ENCODE data around the gene SLC52A3.

Gene SLC52A3

DNA sequence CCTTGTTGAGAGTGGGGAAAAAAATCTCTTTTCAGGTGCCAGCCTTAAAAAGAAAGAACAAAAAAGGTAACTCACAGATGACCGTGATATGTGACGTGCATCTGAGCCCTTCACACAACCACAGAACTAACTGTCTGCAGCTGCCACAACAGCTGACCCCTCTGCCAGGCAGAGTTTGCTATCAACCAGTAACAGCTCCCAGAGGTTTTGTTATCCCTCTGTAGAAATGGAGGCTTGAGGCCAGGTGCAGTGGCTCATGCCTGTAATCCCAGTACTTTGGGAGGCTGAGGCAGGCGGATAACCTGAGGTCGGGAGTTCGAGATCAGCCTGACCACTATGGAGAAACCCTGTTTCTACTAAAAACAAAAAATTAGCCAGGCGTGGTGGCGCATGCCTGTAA is 42.8 kb downstream of the SLC52A3 start:
- TF ChIP-seq TAF1 (IDR thresholded peaks at IDR 0.05; ENCODE audit: borderline replicate concordance, insufficient read depth, low read length) (no peak), POLR2AphosphoS5 (IDR thresholded peaks at IDR 0.05; ENCODE audit: low read depth, low read length) (no peak), SIN3A (IDR thresholded peaks at IDR 0.05; ENCODE audit: borderline replicate concordance, insufficient read depth, low read length) (no peak), FOXP2 (optimal IDR thresholded peaks at IDR 0.05; ENCODE audit: borderline replicate concordance, extremely low read depth, extremely low read length, insufficient read depth) (no peak)
- TF ChIP-seq, protein P1, sequence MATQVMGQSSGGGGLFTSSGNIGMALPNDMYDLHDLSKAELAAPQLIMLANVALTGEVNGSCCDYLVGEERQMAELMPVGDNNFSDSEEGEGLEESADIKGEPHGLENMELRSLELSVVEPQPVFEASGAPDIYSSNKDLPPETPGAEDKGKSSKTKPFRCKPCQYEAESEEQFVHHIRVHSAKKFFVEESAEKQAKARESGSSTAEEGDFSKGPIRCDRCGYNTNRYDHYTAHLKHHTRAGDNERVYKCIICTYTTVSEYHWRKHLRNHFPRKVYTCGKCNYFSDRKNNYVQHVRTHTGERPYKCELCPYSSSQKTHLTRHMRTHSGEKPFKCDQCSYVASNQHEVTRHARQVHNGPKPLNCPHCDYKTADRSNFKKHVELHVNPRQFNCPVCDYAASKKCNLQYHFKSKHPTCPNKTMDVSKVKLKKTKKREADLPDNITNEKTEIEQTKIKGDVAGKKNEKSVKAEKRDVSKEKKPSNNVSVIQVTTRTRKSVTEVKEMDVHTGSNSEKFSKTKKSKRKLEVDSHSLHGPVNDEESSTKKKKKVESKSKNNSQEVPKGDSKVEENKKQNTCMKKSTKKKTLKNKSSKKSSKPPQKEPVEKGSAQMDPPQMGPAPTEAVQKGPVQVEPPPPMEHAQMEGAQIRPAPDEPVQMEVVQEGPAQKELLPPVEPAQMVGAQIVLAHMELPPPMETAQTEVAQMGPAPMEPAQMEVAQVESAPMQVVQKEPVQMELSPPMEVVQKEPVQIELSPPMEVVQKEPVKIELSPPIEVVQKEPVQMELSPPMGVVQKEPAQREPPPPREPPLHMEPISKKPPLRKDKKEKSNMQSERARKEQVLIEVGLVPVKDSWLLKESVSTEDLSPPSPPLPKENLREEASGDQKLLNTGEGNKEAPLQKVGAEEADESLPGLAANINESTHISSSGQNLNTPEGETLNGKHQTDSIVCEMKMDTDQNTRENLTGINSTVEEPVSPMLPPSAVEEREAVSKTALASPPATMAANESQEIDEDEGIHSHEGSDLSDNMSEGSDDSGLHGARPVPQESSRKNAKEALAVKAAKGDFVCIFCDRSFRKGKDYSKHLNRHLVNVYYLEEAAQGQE (IDR thresholded peaks at IDR 0.05; ENCODE audit: insufficient read depth in 1 of 2, low read depth in 2 of 2, low read length in 2 of 2), result no peak

DNA sequence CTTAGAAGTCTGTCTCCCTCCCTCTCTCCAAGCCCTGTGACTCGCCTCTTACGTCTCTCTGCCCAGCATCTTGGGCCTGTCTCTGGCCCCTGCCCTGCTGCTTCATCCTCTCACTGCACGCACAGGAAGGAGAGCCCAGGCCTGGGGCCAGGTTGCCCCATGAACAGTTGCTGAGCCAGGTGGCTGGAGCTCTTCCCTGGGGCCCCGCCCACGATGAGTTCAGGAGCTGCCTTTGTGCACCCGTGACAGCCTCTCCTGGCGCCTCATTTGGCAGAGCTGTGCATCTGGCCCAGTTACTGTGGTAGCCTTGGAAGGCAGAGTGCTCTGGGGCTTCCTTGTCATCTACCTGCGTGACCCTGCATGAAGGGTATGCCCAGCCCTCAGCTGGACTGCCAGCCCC is 44.5 kb downstream of the SLC52A3 start:
- TF ChIP-seq, protein P1 (IDR thresholded peaks at IDR 0.05; ENCODE audit: insufficient read depth in 1 of 2, low read depth in 2 of 2, low read length in 2 of 2), result no peak
- no peak for TF ChIP-seq FOXP2 (optimal IDR thresholded peaks at IDR 0.05; ENCODE audit: borderline replicate concordance, extremely low read depth, extremely low read length, insufficient read depth)
- no peak for TF ChIP-seq POLR2AphosphoS5 (IDR thresholded peaks at IDR 0.05; ENCODE audit: low read depth, low read length)
- TF ChIP-seq SIN3A (IDR thresholded peaks at IDR 0.05; ENCODE audit: borderline replicate concordance, insufficient read depth, low read length), result no peak
- no peak for TF ChIP-seq TAF1 (IDR thresholded peaks at IDR 0.05; ENCODE audit: borderline replicate concordance, insufficient read depth, low read length)

DNA sequence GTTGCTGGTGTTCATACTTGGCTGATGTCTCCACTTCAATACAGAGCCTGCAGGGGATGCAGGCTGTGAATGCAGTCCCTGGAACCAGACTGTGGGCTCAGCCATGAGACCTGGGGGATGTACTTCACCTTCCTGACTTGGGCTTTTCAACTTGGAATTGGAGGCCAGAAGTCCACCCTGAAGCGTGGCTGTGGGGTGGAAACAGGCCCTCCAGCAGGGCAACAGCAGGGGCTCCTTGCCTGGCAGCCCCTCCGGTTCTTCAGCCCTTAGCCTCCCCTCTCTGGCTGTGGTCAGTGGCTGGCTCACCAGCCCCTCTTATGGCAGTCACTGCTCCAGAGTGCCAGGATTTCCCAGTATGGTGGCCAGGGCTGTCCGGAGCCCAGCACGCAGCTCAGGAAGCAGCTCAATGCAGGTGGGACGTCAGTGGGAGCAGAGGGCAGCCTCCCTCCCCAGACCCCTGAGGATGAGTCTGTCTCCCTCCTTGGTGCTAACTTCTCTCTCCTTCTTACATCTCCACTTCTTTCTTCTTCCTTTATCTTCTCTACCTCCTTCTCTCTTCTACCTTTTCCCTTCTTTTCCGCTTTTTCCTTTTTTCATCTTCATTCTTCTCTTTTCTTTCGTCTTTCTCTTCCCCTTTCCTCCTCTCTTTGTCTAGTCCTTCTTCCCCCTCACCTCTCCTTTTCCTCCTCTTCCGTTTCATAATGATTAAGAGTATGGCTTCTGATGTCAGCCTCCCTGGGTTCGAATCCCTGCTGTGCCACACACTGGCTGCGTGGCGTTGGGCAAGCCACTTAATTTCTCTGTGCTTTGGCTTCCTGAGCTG is 45.3 kb downstream of the SLC52A3 start:
- no peak for TF ChIP-seq TAF1 (IDR thresholded peaks at IDR 0.05; ENCODE audit: borderline replicate concordance, insufficient read depth, low read length)

DNA sequence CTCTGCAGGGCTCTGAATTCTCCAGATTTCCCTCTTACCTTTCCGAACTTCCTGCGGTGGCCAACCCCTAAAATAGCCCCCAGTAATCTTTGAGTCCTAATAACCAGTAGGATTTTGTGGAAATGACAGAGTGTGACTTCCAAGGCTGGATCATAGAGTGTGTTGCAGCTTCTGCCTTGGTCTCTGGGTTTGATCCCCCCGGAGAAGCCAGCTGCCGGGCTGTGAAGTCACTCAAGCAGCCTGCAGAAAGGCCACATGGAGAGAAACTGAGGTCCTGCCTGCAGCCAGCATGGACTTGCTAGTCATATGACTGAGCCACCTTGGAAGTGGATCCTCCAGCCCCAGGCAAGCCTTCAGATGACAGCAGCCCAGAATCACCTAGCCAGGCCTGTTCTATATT is 46.4 kb downstream of the SLC52A3 start:
- TF ChIP-seq FOXP2 (optimal IDR thresholded peaks at IDR 0.05; ENCODE audit: borderline replicate concordance, extremely low read depth, extremely low read length, insufficient read depth) (no peak), POLR2AphosphoS5 (IDR thresholded peaks at IDR 0.05; ENCODE audit: low read depth, low read length) (no peak), TAF1 (IDR thresholded peaks at IDR 0.05; ENCODE audit: borderline replicate concordance, insufficient read depth, low read length) (no peak), SIN3A (IDR thresholded peaks at IDR 0.05; ENCODE audit: borderline replicate concordance, insufficient read depth, low read length) (no peak)
- TF ChIP-seq, protein P1 (IDR thresholded peaks at IDR 0.05; ENCODE audit: insufficient read depth in 1 of 2, low read depth in 2 of 2, low read length in 2 of 2), result no peak

DNA sequence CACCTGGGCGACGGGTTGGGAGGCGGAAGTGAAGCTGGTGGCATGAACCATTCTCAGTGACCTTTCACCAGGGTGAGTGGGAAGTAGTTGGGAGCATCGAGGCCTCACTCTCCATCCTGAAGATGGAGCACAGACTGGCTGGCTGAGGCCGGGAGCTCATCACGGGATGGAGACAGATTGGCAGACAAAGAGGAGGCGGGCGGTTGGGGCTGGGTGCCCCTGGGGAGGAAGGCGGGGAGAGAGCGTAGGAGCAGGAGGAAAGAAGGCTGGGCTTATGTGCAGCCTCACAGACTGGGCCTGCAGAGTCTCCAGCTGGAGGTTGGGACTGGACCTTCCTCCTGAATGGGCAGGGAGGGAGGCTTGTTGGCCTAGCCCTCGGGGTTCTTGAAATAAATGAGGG is 48.5 kb downstream of the SLC52A3 start:
- TF ChIP-seq FOXP2 (optimal IDR thresholded peaks at IDR 0.05; ENCODE audit: borderline replicate concordance, extremely low read depth, extremely low read length, insufficient read depth) (no peak), POLR2AphosphoS5 (IDR thresholded peaks at IDR 0.05; ENCODE audit: low read depth, low read length) (no peak), SIN3A (IDR thresholded peaks at IDR 0.05; ENCODE audit: borderline replicate concordance, insufficient read depth, low read length) (no peak), TAF1 (IDR thresholded peaks at IDR 0.05; ENCODE audit: borderline replicate concordance, insufficient read depth, low read length) (no peak)
- TF ChIP-seq, protein P1 (IDR thresholded peaks at IDR 0.05; ENCODE audit: insufficient read depth in 1 of 2, low read depth in 2 of 2, low read length in 2 of 2), result no peak
